Endothelial cell of umbilical vein (primary cell): ENCODE measurements around the gene KIF4A. TPM values are rescaled to one million over a fixed set of nuclear protein-coding genes. Genes with fewer than 3 reads are reported as not detected.
A peak's percentile ranks its signal among the peaks of the same experiment; 100 is the strongest.

Experiments
- BruUV-seq: library from RNA; stranded (reverse); fragments of 400-500 nt; replicated peaks from 2 replicates; lab custom pipeline; 2021; lab: Mats Ljungman, UMichigan
- CTCF ChIA-PET: fragments of 300-600, 350-600 bp; sonication (Branson Sonifier 250); formaldehyde crosslinking; loops from one replicate; lab custom pipeline; 2021; ENCODE audit warnings: antibody characterized with exemption, inconsistent platforms; lab: Charles Lee
- POLR2A ChIA-PET: fragments of 300-600, 350-600 bp; sonication (Branson Sonifier 250); formaldehyde crosslinking; loops from one replicate; lab custom pipeline; 2021; ENCODE audit warnings: antibody characterized with exemption, inconsistent platforms; lab: Charles Lee
- DNase-seq: peaks from one replicate; pipeline ENCODE4 v3.0.0-alpha.2; 2011; ENCODE audit warnings: low read depth, low spot score
- FAIRE-seq: peaks from 2 replicates; lab custom pipeline; 2011; peaks lifted over from hg19 to GRCh38; lab: Jason Lieb, UNC
- H2AFZ ChIP-seq: 2 replicates; pipeline ENCODE4 v1.6.0; 2012; ENCODE audit warnings: low read depth, low read length, control low read depth, inconsistent platforms
- H3K27ac ChIP-seq: 2 replicates; pipeline ENCODE4 v1.5.1; 2011; ENCODE audit warnings: low read depth, mild to moderate bottlenecking, control low read depth, low read length, moderate library complexity; ENCODE audit not compliant: insufficient read depth
- H3K27me3 ChIP-seq, 2 experiments: 2 replicates each; pipeline versions ENCODE4 v1.6.0 to v1.6.1; 2011; ENCODE audit warnings: low read length in 2 of 2, mixed read lengths in 1 of 2; ENCODE audit not compliant: control insufficient read depth in 2 of 2, insufficient read depth in 2 of 2
- H3K36me3 ChIP-seq, 2 experiments: 2 replicates in 1 of 2; 3 replicates in 1 of 2; pipeline ENCODE4 v1.5.1; 2011; ENCODE audit warnings: low read length in 2 of 2, mild to moderate bottlenecking in 1 of 2, moderate library complexity in 1 of 2; ENCODE audit not compliant: control insufficient read depth in 2 of 2, insufficient read depth in 2 of 2; ENCODE audit errors: extremely low read depth in 1 of 2
- H3K4me1 ChIP-seq: 3 replicates; pipeline ENCODE4 v1.5.1; 2011; ENCODE audit warnings: mild to moderate bottlenecking, low read length; ENCODE audit not compliant: control insufficient read depth, insufficient read depth; ENCODE audit errors: extremely low read depth
- H3K4me2 ChIP-seq: 2 replicates; pipeline ENCODE4 v1.6.1; 2011; ENCODE audit warnings: low read length, control low read depth, mixed read lengths; ENCODE audit not compliant: insufficient read depth
- H3K4me3 ChIP-seq, 3 experiments: fragments of 200-600 bp in 1 of 3; sonication (generic), shearing (Covaris generic) in 1 of 3; replicated peaks in 1 of 3; 2 replicates each; pipeline ENCODE4 v1.5.1; 2011 to 2016; ENCODE audit warnings: control low read depth in 3 of 3, low read length in 3 of 3, mild to moderate bottlenecking in 2 of 3, inconsistent platforms in 1 of 3, low read depth in 1 of 3, moderate library complexity in 1 of 3; ENCODE audit not compliant: insufficient read depth in 1 of 3
- H3K79me2 ChIP-seq: 2 replicates; pipeline ENCODE4 v1.6.0; 2012; ENCODE audit warnings: low read length, inconsistent platforms; ENCODE audit not compliant: control insufficient read depth, insufficient read depth
- H3K9ac ChIP-seq: replicated peaks from 2 replicates; pipeline ENCODE3; 2011; ENCODE audit warnings: low read length, control low read depth; ENCODE audit not compliant: insufficient read depth; ENCODE audit errors: extremely low read depth
- H3K9me1 ChIP-seq: replicated peaks from 3 replicates; pipeline ENCODE4 v1.6.0; 2011; ENCODE audit warnings: mild to moderate bottlenecking, low read length; ENCODE audit not compliant: control insufficient read depth, insufficient read depth; ENCODE audit errors: extremely low read depth
- H3K9me3 ChIP-seq: replicated peaks from 2 replicates; pipeline ENCODE4 v1.5.1; 2012; ENCODE audit warnings: low read length, inconsistent platforms; ENCODE audit not compliant: control insufficient read depth, insufficient read depth
- H4K20me1 ChIP-seq: replicated peaks from 2 replicates; pipeline ENCODE3; 2011; ENCODE audit warnings: mild to moderate bottlenecking, low read length; ENCODE audit not compliant: control insufficient read depth, insufficient read depth; ENCODE audit errors: extremely low read depth
- EZH2 ChIP-seq: IDR thresholded peaks from 2 replicates; pipeline ENCODE4 v1.6.1; 2012; ENCODE audit warnings: borderline replicate concordance, low read depth, mild to moderate bottlenecking, moderate library complexity, low read length, inconsistent platforms; ENCODE audit not compliant: severe bottlenecking
- FOS ChIP-seq: IDR thresholded peaks from 2 replicates; pipeline ENCODE4 v1.6.1; 2011; ENCODE audit warnings: mild to moderate bottlenecking, low read length, moderate library complexity, borderline replicate concordance; ENCODE audit not compliant: insufficient read depth
- JUN ChIP-seq: IDR thresholded peaks from 2 replicates; pipeline ENCODE4 v1.6.1; 2011; ENCODE audit warnings: borderline replicate concordance, low read depth; ENCODE audit not compliant: insufficient read length, insufficient read depth
- MYC ChIP-seq: IDR thresholded peaks from one replicate; pipeline ENCODE4 v1.6.1; 2011; ENCODE audit warnings: mild to moderate bottlenecking, low read depth, low read length
- POLR2AphosphoS5 ChIP-seq: IDR thresholded peaks from 2 replicates; pipeline ENCODE4 v1.6.1; 2012; ENCODE audit warnings: low read depth, mild to moderate bottlenecking, control low read depth, low read length, moderate library complexity; ENCODE audit not compliant: insufficient read depth
- dilution Hi-C: fragments of 300-500 bp; cut with MboI; formaldehyde crosslinking; loops from one replicate; pipeline ENCODE4 v1.15.0; 2019; ENCODE audit warnings: low sequenced_read_pairs; ENCODE audit not compliant: extremely low pct_ligation_motif_present
- intact Hi-C: fragments of 100-400 bp; cut with micrococcal nuclease; formaldehyde crosslinking; loops from one replicate; pipeline ENCODE4 v1.10.0; 2022
- polyA plus RNA-seq, 4 experiments: library from polyadenylated mRNA; depleted of rRNA in 3 of 4; stranded (reverse) in 3 of 4; unstranded in 1 of 4; fragments of >200 nt; gene quantifications; 2 replicates each; pipeline versions ENCODE4 v1.2.1 to v1.2.3, GENCODE V29; 2011 to 2012; ENCODE audit warnings: missing spikeins in 1 of 4
- total RNA-seq: library from RNA; stranded (reverse); gene quantifications from 2 replicates; pipeline ENCODE4 v1.2.3, GENCODE V29; 2021
- TF ChIP-seq, protein P1 (sequence below), 2 donors: IDR thresholded peaks; 1 replicate in 1 of 2; 2 replicates in 1 of 2; pipeline ENCODE4 v1.5.1; 2011; ENCODE audit warnings: low read length in 2 of 2, mild to moderate bottlenecking in 2 of 2, moderate library complexity in 2 of 2, control low read depth in 1 of 2, inconsistent platforms in 1 of 2, low read depth in 1 of 2; ENCODE audit not compliant: insufficient read depth in 1 of 2; ENCODE audit errors: extremely low read depth in 1 of 2
- TF ChIP-seq, protein P2 (sequence below): IDR thresholded peaks from 2 replicates; pipeline ENCODE4 v1.6.1; 2011; ENCODE audit not compliant: insufficient read depth, insufficient read length

KIF4A gene
- total and polyA plus RNA-seq, 2 donors (not counting 3 experiments of a cell fraction or from before 2014, with no cell fraction given) = 9.6 to 41.3 TPM

DNA sequence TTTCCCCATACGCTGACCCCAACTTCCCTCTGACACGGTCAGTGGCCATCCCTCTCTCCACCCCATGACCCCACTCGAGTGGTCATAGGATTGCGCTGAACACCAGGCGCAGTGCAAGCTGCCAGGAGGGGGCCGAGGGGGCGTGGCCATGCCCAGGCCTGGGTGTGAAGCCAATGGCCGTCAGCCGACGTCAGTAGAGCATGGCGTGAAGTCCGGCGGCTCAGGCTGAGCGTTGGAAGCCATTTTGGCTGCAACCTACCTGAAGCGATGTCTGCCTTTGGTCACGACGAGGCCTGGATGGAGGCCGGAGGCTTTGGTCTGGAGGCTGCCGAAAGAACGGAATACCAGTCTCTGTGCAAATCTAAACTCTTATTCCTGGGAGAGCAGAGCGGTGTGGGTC, 8.0 kb upstream of the KIF4A start, which contains the start of gene RAB41:
RAB41 (plus strand) TSS at position 222 of the 400 bp plus-strand sequence; CDS start at position 268, 46 bp downstream.
- Histone ChIP-seq H3K9ac (no peak within 1 kb of the TSS), H3K4me1 (no peaks in the 10 kb centered on the region), H3K79me2 (no peaks in the 10 kb centered on the region), H3K27ac (no peak within 1 kb of the TSS), H4K20me1 (no peaks in the 10 kb centered on the region), H3K36me3 (no peaks in the 10 kb centered on the region), H3K4me3 (no peak within 1 kb of the TSS), H3K4me2 (no peak within 1 kb of the TSS), H3K9me1 (no peaks in the 10 kb centered on the region), H3K9me3 (no peaks in the 10 kb centered on the region), H3K27me3 (no peaks in the 10 kb centered on the region), H2AFZ (no peak within 1 kb of the TSS)
- intact Hi-C loops (no loop called here), dilution Hi-C loops (no loop called here)
- DNase-seq = no peak
- FAIRE-seq = no peak
- ChIA-PET POLR2A (no interaction called here), CTCF (no interaction called here)
- BruUV-seq = no TSS peak
- TF ChIP-seq, protein P1, sequence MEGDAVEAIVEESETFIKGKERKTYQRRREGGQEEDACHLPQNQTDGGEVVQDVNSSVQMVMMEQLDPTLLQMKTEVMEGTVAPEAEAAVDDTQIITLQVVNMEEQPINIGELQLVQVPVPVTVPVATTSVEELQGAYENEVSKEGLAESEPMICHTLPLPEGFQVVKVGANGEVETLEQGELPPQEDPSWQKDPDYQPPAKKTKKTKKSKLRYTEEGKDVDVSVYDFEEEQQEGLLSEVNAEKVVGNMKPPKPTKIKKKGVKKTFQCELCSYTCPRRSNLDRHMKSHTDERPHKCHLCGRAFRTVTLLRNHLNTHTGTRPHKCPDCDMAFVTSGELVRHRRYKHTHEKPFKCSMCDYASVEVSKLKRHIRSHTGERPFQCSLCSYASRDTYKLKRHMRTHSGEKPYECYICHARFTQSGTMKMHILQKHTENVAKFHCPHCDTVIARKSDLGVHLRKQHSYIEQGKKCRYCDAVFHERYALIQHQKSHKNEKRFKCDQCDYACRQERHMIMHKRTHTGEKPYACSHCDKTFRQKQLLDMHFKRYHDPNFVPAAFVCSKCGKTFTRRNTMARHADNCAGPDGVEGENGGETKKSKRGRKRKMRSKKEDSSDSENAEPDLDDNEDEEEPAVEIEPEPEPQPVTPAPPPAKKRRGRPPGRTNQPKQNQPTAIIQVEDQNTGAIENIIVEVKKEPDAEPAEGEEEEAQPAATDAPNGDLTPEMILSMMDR (IDR thresholded peaks at IDR 0.05; ENCODE audit: extremely low read depth in 1 of 2, insufficient read depth in 1 of 2, low read depth in 1 of 2, low read length in 2 of 2) = no peak
- no peak for TF ChIP-seq POLR2AphosphoS5
- TF ChIP-seq JUN = no peak
- TF ChIP-seq EZH2 = no peak

DNA sequence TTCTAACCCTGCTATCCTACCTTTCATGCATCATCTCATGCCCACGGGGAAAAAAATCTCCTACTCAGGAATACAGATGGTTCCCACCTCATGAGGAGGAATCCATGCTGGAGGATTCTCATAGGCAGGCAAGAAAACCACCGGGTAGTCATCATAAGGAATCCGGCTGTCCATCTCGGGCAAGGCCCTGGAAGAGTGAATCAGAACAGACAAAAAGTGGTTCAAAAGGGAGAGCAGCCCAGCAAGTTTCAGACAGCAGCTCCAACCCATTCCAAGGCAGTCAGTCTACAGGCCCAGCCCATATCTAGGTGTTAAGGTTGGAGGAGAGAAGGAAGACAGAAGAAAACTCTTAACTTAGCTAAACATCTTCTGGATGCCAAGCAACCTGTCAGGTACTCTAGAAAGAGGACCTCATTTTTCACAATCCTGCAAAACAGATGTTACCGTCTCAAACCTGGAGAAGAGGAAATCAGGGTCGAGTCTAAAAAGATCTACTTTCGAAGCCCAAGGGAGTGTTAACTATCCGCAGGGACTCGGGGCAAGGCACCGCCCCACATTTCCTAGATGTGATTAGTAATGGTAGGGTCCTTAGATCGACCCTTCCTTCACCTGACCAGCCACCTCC, 624 bp upstream of the KIF4A start:
- Histone ChIP-seq H3K9me3 (no peaks in the 10 kb centered on the region), H3K79me2 (peaks cover 40% of the 10 kb centered on the region), H3K4me3 (peak overlapping the region; percentile 70 to 86 (median 84)), H3K9ac (peak overlapping the region; percentile 67), H3K27ac (peak overlapping the region; percentile 66), H3K4me1 (peaks cover 18% of the 10 kb centered on the region), H3K4me2 (peak overlapping the region; percentile 78), H3K9me1 (no peaks in the 10 kb centered on the region), H3K36me3 (no peaks in the 10 kb centered on the region), H3K27me3 (no peaks in the 10 kb centered on the region), H2AFZ (peak overlapping the region; percentile 91), H4K20me1 (no peaks in the 10 kb centered on the region)
- TF ChIP-seq, protein P2, sequence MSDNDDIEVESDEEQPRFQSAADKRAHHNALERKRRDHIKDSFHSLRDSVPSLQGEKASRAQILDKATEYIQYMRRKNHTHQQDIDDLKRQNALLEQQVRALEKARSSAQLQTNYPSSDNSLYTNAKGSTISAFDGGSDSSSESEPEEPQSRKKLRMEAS = no peak
- TF ChIP-seq EZH2 (no peak), MYC (no peak), JUN (no peak), FOS (no peak)
- TF ChIP-seq, protein P1 (IDR thresholded peaks at IDR 0.05; ENCODE audit: extremely low read depth in 1 of 2, insufficient read depth in 1 of 2, low read depth in 1 of 2, low read length in 2 of 2) = no peak
- dilution Hi-C loops (no loop called here), intact Hi-C loops (loop anchor here (1.0 kb wide), 1 partner anchor 156 kb away; the partner anchor contains the start of gene IGBP1)
- ChIA-PET CTCF (interaction anchor here (0.6 to 1.0 kb wide), 4 partner anchors 8 to 156 kb away, joined by 3 to 6 read pairs (median 4); partner anchors contain the start of gene IGBP1), POLR2A (no interaction called here)
- FAIRE-seq (no peak), DNase-seq (no peak)
- BruUV-seq = TSS peak; percentile 60
